B cell (primary cell): ENCODE results near the gene BROX.

Source experiments
- EZH2 ChIP-seq: IDR thresholded peaks from 2 replicates; pipeline ENCODE4 v1.6.1; 2012; ENCODE audit warnings: borderline replicate concordance, low read depth, mild to moderate bottlenecking, moderate library complexity, low read length; ENCODE audit not compliant: insufficient read depth, poor library complexity, severe bottlenecking
- TF ChIP-seq, protein P1 (sequence below): fragments of 200-600 bp; IDR thresholded peaks from one replicate; pipeline ENCODE4 v1.8.0; 2022; ENCODE audit warnings: antibody characterized with exemption, mild to moderate bottlenecking

DNA sequence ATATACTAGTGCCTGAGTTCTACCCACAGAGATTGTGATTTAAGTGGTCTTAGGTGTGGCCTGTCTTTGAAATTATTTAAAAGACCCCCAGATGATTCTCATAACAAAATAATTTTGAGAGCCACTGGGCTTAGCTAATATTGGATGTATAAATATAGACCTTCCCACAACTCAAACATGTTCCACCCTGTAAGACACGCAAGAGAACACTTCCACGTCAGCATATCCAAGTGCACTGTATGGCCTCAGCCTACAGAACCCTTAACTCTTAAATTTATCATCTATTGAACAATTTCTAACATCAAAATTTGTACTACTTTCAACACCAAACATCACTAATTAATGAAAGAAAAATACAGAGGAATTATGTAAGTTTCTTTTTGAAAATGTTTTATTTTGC is 27.1 kb downstream of the BROX start:
- TF ChIP-seq, protein P1, sequence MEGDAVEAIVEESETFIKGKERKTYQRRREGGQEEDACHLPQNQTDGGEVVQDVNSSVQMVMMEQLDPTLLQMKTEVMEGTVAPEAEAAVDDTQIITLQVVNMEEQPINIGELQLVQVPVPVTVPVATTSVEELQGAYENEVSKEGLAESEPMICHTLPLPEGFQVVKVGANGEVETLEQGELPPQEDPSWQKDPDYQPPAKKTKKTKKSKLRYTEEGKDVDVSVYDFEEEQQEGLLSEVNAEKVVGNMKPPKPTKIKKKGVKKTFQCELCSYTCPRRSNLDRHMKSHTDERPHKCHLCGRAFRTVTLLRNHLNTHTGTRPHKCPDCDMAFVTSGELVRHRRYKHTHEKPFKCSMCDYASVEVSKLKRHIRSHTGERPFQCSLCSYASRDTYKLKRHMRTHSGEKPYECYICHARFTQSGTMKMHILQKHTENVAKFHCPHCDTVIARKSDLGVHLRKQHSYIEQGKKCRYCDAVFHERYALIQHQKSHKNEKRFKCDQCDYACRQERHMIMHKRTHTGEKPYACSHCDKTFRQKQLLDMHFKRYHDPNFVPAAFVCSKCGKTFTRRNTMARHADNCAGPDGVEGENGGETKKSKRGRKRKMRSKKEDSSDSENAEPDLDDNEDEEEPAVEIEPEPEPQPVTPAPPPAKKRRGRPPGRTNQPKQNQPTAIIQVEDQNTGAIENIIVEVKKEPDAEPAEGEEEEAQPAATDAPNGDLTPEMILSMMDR, result no peak
- no peak for TF ChIP-seq EZH2
